ENCODE data around the gene EYA2.

The EYA2 gene

DNA sequence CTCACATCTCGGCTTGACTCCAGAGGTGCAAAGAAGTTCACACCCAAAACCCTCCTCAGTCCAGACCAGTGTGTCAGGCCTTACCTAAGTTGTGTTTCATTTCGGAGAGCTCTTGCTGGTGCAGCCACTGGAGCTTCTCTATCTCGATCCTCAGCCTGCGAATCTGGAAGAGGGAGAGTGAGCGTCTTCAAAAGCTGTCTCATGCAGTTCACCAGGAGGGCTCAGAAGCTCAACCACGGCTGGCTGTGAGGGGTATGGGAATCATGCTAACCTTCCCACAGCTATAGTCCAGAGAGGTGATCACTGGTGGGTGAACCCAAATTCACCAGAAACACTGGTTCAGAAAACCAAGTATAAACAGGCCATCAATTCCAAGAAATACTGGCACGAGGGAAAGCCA is 332.5 kb downstream of the EYA2 start:
- no peak for DNase-seq (ENCODE audit: low spot score)

GRCh38 chr20:47227576-47227975 is 332.9 kb downstream of the EYA2 start:
- DNase-seq (ENCODE audit: low spot score) = no peak

GRCh38 chr20:47228654-47229053 is 334.0 kb downstream of the EYA2 start:
- no peak for DNase-seq (ENCODE audit: low spot score)

DNA sequence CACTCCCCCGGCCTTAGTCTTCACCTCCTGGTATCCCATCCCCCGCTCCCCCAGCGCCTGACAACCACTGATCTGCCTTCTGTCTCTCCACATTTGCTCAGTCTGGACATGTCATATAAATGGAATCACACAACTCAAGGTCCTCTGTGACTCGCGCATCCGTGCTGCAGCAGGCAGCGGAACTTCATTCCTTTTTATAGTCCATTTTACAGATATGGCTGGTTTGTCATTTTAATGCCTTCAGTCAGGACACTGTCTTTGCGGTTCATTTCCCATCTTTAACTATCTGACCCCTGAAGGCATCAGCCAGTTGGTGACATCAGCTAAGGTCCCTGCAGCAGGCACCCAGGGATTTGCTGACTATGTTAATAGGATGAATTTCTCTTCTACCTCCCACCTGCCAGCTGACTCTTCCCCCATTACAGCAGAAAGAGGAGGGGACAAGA is 336.2 kb downstream of the EYA2 start:
- DNase-seq (ENCODE audit: low spot score) = no peak

- DNase-seq (ENCODE audit: low spot score) = no peak
These were observed 336.9 kb downstream of the EYA2 start for GRCh38 chr20:47231382-47232039.

- no peak for DNase-seq (ENCODE audit: low spot score)
These were observed 337.9 kb downstream of the EYA2 start for GRCh38 chr20:47232518-47232917.

DNA sequence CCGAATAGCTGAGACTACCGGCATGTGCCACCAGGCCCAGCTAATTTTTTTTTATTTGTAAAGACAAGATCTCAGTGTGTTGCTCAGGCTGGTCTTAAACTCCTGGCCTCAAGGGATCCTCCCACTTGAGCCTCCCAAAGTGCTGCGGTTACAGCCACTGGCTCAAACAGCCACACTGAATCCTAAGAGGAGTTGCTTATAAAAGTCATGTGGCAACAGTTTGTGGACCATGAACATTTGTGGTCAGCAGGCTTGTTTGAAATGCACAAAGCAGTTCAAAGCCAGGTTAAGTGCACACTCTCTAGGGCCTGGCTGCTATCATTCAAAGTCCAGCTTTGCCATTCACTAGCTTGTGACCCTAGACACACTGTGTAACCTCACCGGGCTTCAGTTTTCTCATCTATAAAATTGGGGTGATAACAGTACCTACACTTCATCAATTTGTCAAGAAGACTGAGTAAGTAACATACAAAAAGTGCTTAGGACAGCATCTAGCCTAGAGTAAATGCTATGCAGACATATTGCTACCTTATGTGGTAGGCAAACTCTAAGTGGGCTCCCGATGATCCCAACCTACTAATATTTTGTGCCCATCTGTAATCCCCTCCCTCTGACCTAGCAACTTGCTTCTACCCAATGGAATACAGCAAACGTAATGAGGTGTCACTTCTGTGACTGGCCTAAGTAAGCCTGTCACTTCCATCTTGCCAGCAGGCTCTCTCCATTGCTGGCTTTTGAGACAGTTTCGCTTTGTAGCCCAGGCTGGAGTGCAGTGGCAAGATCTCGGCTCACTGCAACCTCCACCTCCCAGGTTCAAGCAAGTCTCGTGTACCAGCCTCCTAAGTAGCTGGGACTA is 338.9 kb downstream of the EYA2 start:
- DNase-seq (ENCODE audit: low spot score) = no peak

DNA sequence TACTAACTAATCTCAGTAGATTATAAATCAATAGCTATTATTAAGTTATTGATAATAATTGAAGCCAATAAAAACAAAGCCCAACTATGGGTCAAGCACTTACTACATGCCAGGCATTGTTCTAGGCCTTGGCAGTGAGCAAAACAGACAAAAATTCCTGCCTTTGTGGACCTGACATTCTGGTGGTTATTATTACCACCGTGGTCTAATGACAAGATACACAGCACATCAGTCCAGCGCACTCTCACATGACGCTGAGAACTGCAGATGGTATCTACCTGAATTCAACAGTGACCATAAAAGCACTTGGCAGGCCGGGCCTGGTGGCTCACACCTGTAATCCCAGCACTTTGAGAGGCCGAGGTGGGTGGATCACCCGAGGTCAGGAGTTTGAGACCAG is 340.5 kb downstream of the EYA2 start:
- DNase-seq (ENCODE audit: low spot score) = no peak

DNA sequence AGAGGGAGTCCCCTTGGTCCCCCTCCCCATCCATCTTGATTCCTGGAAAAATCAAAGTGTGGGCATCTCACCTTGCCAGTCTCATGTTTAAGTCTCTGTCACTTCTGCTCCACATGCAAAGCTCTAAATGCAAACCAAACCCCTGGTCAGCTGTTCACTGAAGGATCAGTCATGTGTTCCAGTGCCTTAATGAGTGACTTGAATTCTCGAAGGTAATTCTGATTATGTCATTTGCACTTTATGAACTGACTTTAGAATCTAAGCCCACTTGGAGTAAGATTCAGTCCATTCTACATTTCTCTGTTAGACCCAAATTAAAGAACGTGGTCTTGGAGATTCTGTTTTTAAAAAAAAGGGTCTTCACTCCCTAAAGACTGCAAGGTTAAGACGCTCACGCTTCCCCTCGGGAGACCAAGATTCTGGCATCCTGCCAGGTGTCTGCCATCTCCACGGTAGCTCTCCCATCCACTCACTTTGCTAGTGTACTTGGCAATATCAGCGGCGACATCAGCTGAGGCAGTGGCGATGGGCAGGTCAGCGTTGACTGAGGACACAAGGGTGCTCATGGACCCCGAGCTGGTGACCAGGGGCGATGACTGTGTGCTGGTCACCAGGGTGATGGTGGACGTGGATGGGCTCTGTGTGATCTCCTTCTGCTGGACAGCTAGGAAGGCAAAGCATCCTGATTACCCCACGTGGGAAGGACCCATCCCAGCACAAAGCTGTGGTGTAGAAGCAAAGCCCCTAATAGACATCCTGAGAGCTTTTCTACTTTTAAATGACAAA is 341.4 kb downstream of the EYA2 start:
- DNase-seq (ENCODE audit: low spot score) = no peak

DNA sequence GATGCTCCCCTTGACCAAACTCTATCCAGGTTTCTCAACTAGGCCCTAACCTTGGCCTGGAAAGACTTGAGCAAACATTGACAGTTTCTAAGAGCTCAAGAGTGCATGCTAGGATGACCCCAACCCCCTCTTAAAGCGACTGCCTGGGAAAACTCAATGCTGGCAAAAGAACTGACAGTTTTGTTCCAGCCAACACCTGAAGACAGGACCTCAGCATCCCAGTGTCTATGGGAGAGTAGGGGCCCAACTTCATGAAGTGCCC is 341.9 kb downstream of the EYA2 start:
- DNase-seq (ENCODE audit: low spot score) = no peak

DNA sequence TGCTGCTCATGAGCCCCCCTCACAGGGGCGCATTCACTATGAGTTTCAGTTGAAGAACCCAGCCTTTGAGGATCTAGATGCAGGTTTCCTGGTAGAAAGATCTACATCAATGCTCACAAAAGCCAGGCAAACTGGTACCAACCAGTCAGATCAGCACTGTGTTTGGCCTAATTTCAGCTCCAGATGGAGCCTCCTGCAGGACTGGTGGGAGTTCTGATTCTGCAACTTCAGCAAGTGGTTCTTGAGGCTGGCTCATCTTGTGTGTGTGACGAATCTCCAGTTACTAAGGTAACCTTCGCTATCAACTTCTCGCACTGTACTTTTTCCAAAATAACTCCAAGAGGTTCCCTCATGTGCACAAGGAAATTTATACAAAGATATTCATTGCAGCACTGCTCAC is 343.1 kb downstream of the EYA2 start:
- no peak for DNase-seq (ENCODE audit: low spot score)

Measured in CD4-positive, alpha-beta T cell treated with Interleukin-2 at 100 ng/mL for 4 hours (primary cell).